Lung (tissue), 16 donors: Measurements from ENCODE around the gene GYG2. TPM values are rescaled to one million over a fixed set of nuclear protein-coding genes. Genes with fewer than 3 reads are reported as not detected.
A peak's percentile ranks its signal among the peaks of the same experiment; 100 is the strongest.
"Not testable (repeated sequence)": the region's sequence is repeated elsewhere in the genome, so short reads cannot be mapped to it uniquely, and the experiment has no call there.

ENCODE experiments used
- ATAC-seq: fragments of 200-7000 bp; cut with Tn5 transposase; one replicate; pipeline ENCODE4 v1.9.1; 2020; ENCODE audit warnings: moderate number of reproducible peaks; ENCODE audit not compliant: insufficient read depth, low FRiP score
- DNase-seq, 3 donors: peaks; one replicate each; pipeline ENCODE4 v3.0.0-alpha.2; 2013 to 2017
- H3K27ac ChIP-seq, 2 donors: one replicate each; pipeline ENCODE4 v1.5.1; 2013; ENCODE audit warnings: mild to moderate bottlenecking in 2 of 2, moderate library complexity in 2 of 2, control low read depth in 1 of 2, inconsistent platforms in 1 of 2, low read depth in 1 of 2, low read length in 1 of 2
- H3K27me3 ChIP-seq, 3 donors: one replicate each; pipeline ENCODE4 v1.5.1; 2013; ENCODE audit warnings: low read length in 2 of 3; ENCODE audit not compliant: control insufficient read depth in 3 of 3, insufficient read depth in 3 of 3
- H3K36me3 ChIP-seq, 4 donors: one replicate each; pipeline ENCODE4 v1.5.1; 2013; ENCODE audit warnings: low read length in 4 of 4, mild to moderate bottlenecking in 1 of 4, moderate library complexity in 1 of 4; ENCODE audit not compliant: control insufficient read depth in 4 of 4, insufficient read depth in 4 of 4
- H3K4me1 ChIP-seq, 5 donors: one replicate each; pipeline ENCODE4 v1.5.1; 2013; ENCODE audit warnings: low read length in 5 of 5, mild to moderate bottlenecking in 2 of 5, moderate library complexity in 1 of 5; ENCODE audit not compliant: control insufficient read depth in 5 of 5, insufficient read depth in 5 of 5
- H3K4me3 ChIP-seq: one replicate; pipeline ENCODE4 v1.5.1; 2013; ENCODE audit warnings: mild to moderate bottlenecking, control low read depth, moderate library complexity
- H3K9ac ChIP-seq, 2 donors: one replicate each; pipeline ENCODE4 v1.5.1; 2013; ENCODE audit warnings: low read length in 2 of 2, control low read depth in 1 of 2; ENCODE audit not compliant: insufficient read depth in 1 of 2
- H3K9me3 ChIP-seq, 4 donors: one replicate each; pipeline ENCODE4 v1.5.1; 2013; ENCODE audit warnings: low read length in 3 of 4, mild to moderate bottlenecking in 1 of 4, moderate library complexity in 1 of 4; ENCODE audit not compliant: control insufficient read depth in 4 of 4, insufficient read depth in 3 of 4
- WGBS, 2 donors: extraction: QIAGEN DNeasy Blood & Tissue Kit; methylation state at CpG; one replicate each; pipeline ENCODE4 v1.1.7; 2013; 5-methylcytosine and 5-hydroxymethylcytosine counted together
- long read RNA-seq, 5 donors: transcript quantifications; one replicate each; lab custom pipeline, GENCODE V29; 2026
- polyA plus RNA-seq, 2 donors: library from polyadenylated mRNA; stranded (reverse); fragments of 200-250 nt; gene quantifications; one replicate each; pipeline ENCODE4 v1.2.1, GENCODE V29; 2013
- total RNA-seq, 2 donors: library from RNA; depleted of rRNA in 1 of 2; stranded (reverse); fragments of >200 nt in 1 of 2; gene quantifications; one replicate each; pipeline ENCODE4 v1.2.1, GENCODE V29; 2014 to 2021
- TF ChIP-seq, protein P1 (sequence below): IDR thresholded peaks from 2 replicates; pipeline ENCODE4 v1.5.1; 2012; ENCODE audit warnings: mild to moderate bottlenecking; ENCODE audit errors: control extremely low read depth, extremely low read depth
- donor health status: control.
- donor health status: control.
- donor health status: Bipolar disorder and iron deficiency.
- donor health status: healthy.
- donor health status: DM: yes; HTN: yes; CAD: no.

Gene GYG2
- total RNA-seq (1 to 10 TPM; 4.6 to 5.4 TPM), polyA plus RNA-seq (under 1 TPM; 0.59 to 0.70 TPM)
- long read RNA-seq, donor 1 = 0 reads
- long read RNA-seq, donor 2 = 0 reads
- long read RNA-seq, donor 3, partial matches to known transcripts = 0 of 1 reads
- long read RNA-seq, donor 3, other reads (novel, unspliced or antisense) = 0 of 1 reads
- long read RNA-seq, donor 4 = 0 reads
- long read RNA-seq, donor 5, partial matches to known transcripts = 0 of 2 reads
- long read RNA-seq, donor 5, other reads (novel, unspliced or antisense) = 0 of 2 reads

DNA sequence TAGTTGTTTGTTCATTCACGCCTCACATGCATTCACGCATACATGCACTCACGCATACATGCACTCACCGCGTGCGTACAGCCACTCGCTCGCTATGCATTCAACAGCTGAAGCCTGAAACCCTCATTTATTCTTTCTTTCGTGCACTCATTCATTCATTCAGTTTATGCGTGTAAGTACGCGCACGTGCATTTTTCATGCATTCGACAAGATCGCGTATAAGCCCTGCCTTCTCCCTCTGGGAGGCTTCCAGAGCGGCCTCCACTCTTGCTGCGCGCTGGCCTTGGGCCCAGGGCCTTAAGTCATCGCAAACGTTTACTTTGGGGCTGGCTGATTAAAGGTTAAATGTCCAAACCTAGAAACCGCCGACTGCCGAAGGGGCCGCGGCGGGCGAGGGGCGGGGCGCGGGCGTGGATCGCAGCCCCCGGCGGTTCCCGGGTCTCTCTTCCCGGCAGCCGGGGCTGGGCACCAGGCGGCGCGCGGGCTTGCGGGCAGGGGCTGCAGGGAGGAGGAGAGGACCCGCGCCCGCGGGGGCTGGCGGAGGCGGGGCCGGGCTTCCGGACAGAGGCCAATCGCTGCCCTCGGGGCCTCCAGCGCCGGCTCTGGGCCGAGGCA, at the start of gene GYG2:
TSS of gene GYG2 (plus strand) at position 587 of the 615 bp plus-strand sequence. CDS start 1,259 bp downstream, outside the sequence.
- ATAC-seq (peak; percentile 30), DNase-seq (peak; percentile 37 to 67 (median 63))
- Histone ChIP-seq H3K9me3 (no peaks in the 10 kb centered on the region), H3K9ac (no peak within 1 kb of the TSS), H3K4me3 (no peak within 1 kb of the TSS), H3K27me3 (peaks cover 0 to 24% (median 12%) of the 10 kb centered on the region in 3 donors), H3K27ac (no peak within 1 kb of the TSS), H3K36me3 (no peaks in the 10 kb centered on the region), H3K4me1 (peaks cover 0 to 10% (median 0%) of the 10 kb centered on the region in 5 donors)
- TF ChIP-seq, protein P1, sequence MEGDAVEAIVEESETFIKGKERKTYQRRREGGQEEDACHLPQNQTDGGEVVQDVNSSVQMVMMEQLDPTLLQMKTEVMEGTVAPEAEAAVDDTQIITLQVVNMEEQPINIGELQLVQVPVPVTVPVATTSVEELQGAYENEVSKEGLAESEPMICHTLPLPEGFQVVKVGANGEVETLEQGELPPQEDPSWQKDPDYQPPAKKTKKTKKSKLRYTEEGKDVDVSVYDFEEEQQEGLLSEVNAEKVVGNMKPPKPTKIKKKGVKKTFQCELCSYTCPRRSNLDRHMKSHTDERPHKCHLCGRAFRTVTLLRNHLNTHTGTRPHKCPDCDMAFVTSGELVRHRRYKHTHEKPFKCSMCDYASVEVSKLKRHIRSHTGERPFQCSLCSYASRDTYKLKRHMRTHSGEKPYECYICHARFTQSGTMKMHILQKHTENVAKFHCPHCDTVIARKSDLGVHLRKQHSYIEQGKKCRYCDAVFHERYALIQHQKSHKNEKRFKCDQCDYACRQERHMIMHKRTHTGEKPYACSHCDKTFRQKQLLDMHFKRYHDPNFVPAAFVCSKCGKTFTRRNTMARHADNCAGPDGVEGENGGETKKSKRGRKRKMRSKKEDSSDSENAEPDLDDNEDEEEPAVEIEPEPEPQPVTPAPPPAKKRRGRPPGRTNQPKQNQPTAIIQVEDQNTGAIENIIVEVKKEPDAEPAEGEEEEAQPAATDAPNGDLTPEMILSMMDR = no peak
- 18 to 37% methylated on average over 27 to 56 of the region's 56 CpGs for WGBS, 2 donors

DNA sequence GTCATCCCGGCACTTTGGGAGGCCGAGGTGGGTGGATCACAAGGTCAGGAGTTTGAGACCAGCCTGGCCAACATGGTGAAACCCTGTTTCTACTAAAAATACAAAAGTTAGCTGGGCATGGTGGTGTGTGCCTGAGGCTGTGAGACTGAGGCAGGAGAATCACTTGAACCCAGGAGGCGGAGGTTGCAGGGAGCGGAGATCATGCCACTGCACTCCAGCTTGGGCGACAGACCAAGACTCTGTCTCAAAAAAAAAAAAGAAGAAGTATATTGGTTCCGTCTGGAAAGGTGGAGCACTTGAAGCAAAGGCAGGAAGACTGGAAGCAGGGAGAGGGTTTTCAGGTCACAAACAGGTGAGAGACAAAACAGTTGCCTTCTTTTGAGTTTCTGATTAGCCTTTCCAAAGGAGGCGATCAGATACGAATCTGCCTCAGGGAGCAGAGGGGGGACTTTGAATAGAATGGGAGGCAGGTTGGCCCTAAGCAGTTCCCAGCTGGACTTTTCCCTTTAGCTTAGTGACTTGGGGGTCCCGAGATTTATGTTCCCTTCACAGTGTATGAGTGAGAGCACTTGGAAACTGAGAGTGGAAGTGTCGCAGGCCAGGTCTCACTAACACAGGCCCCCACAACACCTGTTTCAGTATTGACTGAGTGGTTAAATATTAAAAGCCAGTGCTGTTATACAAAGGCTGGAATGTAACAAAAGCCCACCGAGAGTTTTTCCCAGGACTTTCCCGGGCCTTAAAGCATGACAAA, 48.1 kb upstream of the GYG2 start:
- DNase-seq = peak; percentile 24 to 61 (median 32)
- not testable (repeated sequence) for H3K4me3 ChIP-seq, H3K9ac ChIP-seq, H3K27ac ChIP-seq, H3K9me3 ChIP-seq, ATAC-seq, H3K4me1 ChIP-seq, H3K36me3 ChIP-seq
- 67 to 81% methylated on average over 12 of the region's 12 CpGs for WGBS, 2 donors
- H3K27me3 ChIP-seq = peaks cover 0 to 21% (median 16%) of the 10 kb centered on the region in 3 donors

DNA sequence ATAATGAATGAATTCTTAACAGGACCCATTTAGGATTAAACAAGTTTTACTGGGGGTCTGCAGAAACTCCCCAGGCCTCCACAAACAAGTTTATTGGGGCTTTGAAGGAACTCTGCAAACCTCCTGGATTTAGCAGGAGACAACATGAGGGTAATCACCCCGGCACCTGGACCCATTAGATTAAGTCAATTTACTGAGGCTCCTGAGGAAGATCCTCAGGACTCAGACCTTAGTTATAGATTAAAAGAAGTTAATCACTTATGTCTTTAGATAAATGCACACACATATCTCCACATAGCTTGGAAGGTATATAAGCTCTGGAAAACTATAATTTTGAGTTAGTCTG, 47.5 kb upstream of the GYG2 start:
- TF ChIP-seq, protein P1 = no peak
- DNase-seq (no peak), ATAC-seq (no peak)
- Histone ChIP-seq H3K9ac (no peak overlapping the region), H3K36me3 (no peaks in the 10 kb centered on the region), H3K27ac (no peak overlapping the region), H3K4me1 (no peaks in the 10 kb centered on the region), H3K4me3 (no peak overlapping the region), H3K9me3 (no peaks in the 10 kb centered on the region), H3K27me3 (peaks cover 0 to 21% (median 16%) of the 10 kb centered on the region in 3 donors)
- WGBS, 2 donors = 83 to 94% methylated on average over 1 of the region's 1 CpG

DNA sequence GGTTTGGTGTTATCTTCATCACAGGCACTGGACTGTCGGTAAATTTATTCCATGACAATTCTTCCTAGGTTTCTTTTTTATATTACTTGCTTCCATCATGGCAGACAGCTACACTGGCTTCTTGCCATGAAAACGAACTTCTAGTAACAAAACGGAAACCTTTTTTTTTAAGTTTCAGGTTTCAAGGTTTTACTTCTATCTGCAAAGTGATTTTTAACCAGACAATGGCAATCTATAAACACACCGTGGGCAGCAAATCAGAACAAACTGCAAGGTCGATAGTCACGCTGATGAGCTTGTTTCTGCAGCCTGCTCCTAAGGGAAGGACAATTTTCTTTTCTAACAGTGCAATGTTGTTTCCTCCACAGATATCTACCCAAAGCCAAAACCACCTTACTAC, 47.0 kb upstream of the GYG2 start:
- peak in 1 of 3 donors; percentile 34 for DNase-seq
- TF ChIP-seq, protein P1 = no peak
- no peak for ATAC-seq
- H3K27ac ChIP-seq = no peak overlapping the region
- H3K4me3 ChIP-seq = no peak overlapping the region
- no peak overlapping the region for H3K9ac ChIP-seq
- H3K9me3 ChIP-seq = no peaks in the 10 kb centered on the region
- H3K4me1 ChIP-seq = no peaks in the 10 kb centered on the region
- no peaks in the 10 kb centered on the region for H3K36me3 ChIP-seq
- 23 to 37% methylated on average over 6 of the region's 6 CpGs for WGBS, 2 donors
- H3K27me3 ChIP-seq = peaks cover 0 to 21% (median 16%) of the 10 kb centered on the region in 3 donors
